ENCODE measurements around the gene GEMIN8.

Gene GEMIN8

DNA sequence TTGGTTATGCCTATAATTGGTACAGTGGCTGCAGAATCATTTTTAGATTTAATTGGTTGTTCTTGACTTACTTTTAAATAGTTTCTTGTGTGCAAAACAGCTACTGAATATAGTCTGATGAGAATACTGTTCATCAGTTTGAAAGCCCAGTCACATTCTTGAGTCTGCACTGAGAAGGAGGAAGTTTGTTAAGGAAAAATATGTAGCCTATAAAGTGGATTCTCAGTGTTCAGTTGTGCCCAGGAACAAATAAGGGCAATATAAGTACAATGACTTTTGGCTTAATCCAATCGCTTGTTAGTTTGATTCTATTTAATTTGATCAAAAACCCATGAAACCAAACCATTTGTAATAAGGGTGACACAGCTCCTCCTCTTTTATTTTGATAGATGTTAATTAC lies 32.8 kb upstream of the GEMIN8 start:
- H3K27me3 ChIP-seq (ENCODE audit: insufficient read depth, low read length) = no peaks in the 10 kb centered on the region
- H3K4me2 ChIP-seq (ENCODE audit: low read length) = no peak overlapping the region
- no peak overlapping the region for H2AFZ ChIP-seq (ENCODE audit: low read length)
- H3K4me1 ChIP-seq (ENCODE audit: insufficient read depth, low read length, severe bottlenecking) = no peaks in the 10 kb centered on the region
- H3K79me2 ChIP-seq (ENCODE audit: insufficient read depth, low read length) = no peaks in the 10 kb centered on the region
- no peaks in the 10 kb centered on the region for H3K9me2 ChIP-seq (ENCODE audit: low read depth, low read length)
- no peaks in the 10 kb centered on the region for H4K20me1 ChIP-seq (ENCODE audit: insufficient read depth, low read length)
- no peaks in the 10 kb centered on the region for H3K36me3 ChIP-seq (ENCODE audit: insufficient read depth, low read length)
- TF ChIP-seq, protein P1, sequence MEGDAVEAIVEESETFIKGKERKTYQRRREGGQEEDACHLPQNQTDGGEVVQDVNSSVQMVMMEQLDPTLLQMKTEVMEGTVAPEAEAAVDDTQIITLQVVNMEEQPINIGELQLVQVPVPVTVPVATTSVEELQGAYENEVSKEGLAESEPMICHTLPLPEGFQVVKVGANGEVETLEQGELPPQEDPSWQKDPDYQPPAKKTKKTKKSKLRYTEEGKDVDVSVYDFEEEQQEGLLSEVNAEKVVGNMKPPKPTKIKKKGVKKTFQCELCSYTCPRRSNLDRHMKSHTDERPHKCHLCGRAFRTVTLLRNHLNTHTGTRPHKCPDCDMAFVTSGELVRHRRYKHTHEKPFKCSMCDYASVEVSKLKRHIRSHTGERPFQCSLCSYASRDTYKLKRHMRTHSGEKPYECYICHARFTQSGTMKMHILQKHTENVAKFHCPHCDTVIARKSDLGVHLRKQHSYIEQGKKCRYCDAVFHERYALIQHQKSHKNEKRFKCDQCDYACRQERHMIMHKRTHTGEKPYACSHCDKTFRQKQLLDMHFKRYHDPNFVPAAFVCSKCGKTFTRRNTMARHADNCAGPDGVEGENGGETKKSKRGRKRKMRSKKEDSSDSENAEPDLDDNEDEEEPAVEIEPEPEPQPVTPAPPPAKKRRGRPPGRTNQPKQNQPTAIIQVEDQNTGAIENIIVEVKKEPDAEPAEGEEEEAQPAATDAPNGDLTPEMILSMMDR (IDR thresholded peaks at IDR 0.05; ENCODE audit: low read length) = no peak
- no peak for TF ChIP-seq EZH2 (IDR thresholded peaks at IDR 0.05; ENCODE audit: borderline replicate concordance, low read length)
- no peak overlapping the region for H3K9ac ChIP-seq (ENCODE audit: low read length)
- H3F3A ChIP-seq (ENCODE audit: insufficient read depth, low read length) = no peaks in the 10 kb centered on the region
- no peak overlapping the region for H3K4me3 ChIP-seq (ENCODE audit: low read depth, low read length, poor library complexity, severe bottlenecking)
- no peak overlapping the region for H3K27ac ChIP-seq (ENCODE audit: low read depth, low read length, poor library complexity, severe bottlenecking)
- H3K9me3 ChIP-seq (ENCODE audit: low read length) = no peaks in the 10 kb centered on the region

DNA sequence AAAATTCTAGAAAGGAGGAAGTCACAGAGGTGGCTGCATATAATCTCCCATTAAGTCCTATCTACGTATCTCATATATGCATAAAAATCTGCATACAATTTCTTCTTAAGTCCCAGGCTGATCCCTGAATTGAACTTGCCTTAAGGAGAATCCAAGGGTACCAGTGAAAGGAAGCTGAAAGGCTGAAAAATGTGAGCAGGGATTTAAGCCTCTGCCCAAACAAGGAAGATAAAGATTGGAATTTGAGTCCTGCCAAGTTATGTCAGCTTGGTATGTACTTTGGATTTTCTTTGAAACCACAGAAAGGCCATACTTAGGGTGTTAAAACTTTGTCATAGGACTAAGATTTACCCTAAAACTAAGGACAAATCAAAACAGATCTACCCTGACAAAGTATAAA lies 26.5 kb upstream of the GEMIN8 start:
- H3K9ac ChIP-seq (ENCODE audit: low read length) = no peak overlapping the region
- H3K9me3 ChIP-seq (ENCODE audit: low read length) = no peaks in the 10 kb centered on the region
- H3K4me1 ChIP-seq (ENCODE audit: insufficient read depth, low read length, severe bottlenecking) = no peaks in the 10 kb centered on the region
- no peak overlapping the region for H3K4me2 ChIP-seq (ENCODE audit: low read length)
- H2AFZ ChIP-seq (ENCODE audit: low read length) = no peak overlapping the region
- no peaks in the 10 kb centered on the region for H3K36me3 ChIP-seq (ENCODE audit: insufficient read depth, low read length)
- H3K27me3 ChIP-seq (ENCODE audit: insufficient read depth, low read length) = no peaks in the 10 kb centered on the region
- no peaks in the 10 kb centered on the region for H3K79me2 ChIP-seq (ENCODE audit: insufficient read depth, low read length)
- no peak overlapping the region for H3K27ac ChIP-seq (ENCODE audit: low read depth, low read length, poor library complexity, severe bottlenecking)
- no peaks in the 10 kb centered on the region for H3K9me2 ChIP-seq (ENCODE audit: low read depth, low read length)
- H3K4me3 ChIP-seq (ENCODE audit: low read depth, low read length, poor library complexity, severe bottlenecking) = no peak overlapping the region
- no peak for TF ChIP-seq EZH2 (IDR thresholded peaks at IDR 0.05; ENCODE audit: borderline replicate concordance, low read length)
- TF ChIP-seq, protein P1 (IDR thresholded peaks at IDR 0.05; ENCODE audit: low read length) = no peak
- H3F3A ChIP-seq (ENCODE audit: insufficient read depth, low read length) = no peaks in the 10 kb centered on the region
- no peaks in the 10 kb centered on the region for H4K20me1 ChIP-seq (ENCODE audit: insufficient read depth, low read length)

GRCh38 chrX:14051416-14051815 lies 21.7 kb upstream of the GEMIN8 start:
- Histone ChIP-seq H3K27me3 (ENCODE audit: insufficient read depth, low read length) (no peaks in the 10 kb centered on the region), H3K9ac (ENCODE audit: low read length) (no peak overlapping the region), H3K4me3 (ENCODE audit: low read depth, low read length, poor library complexity, severe bottlenecking) (no peak overlapping the region), H3K9me2 (ENCODE audit: low read depth, low read length) (no peaks in the 10 kb centered on the region), H3K79me2 (ENCODE audit: insufficient read depth, low read length) (no peaks in the 10 kb centered on the region), H3K27ac (ENCODE audit: low read depth, low read length, poor library complexity, severe bottlenecking) (no peak overlapping the region), H3F3A (ENCODE audit: insufficient read depth, low read length) (no peaks in the 10 kb centered on the region), H3K36me3 (ENCODE audit: insufficient read depth, low read length) (no peaks in the 10 kb centered on the region), H3K9me3 (ENCODE audit: low read length) (no peaks in the 10 kb centered on the region), H3K4me1 (ENCODE audit: insufficient read depth, low read length, severe bottlenecking) (no peaks in the 10 kb centered on the region), H4K20me1 (ENCODE audit: insufficient read depth, low read length) (no peaks in the 10 kb centered on the region), H2AFZ (ENCODE audit: low read length) (no peak overlapping the region), H3K4me2 (ENCODE audit: low read length) (no peak overlapping the region)
- TF ChIP-seq, protein P1 (IDR thresholded peaks at IDR 0.05; ENCODE audit: low read length) = no peak
- TF ChIP-seq EZH2 (IDR thresholded peaks at IDR 0.05; ENCODE audit: borderline replicate concordance, low read length) = no peak

Data from OCI-LY1 (cell line).